ENCODE measurements around the gene NDUFB8.

DNA sequence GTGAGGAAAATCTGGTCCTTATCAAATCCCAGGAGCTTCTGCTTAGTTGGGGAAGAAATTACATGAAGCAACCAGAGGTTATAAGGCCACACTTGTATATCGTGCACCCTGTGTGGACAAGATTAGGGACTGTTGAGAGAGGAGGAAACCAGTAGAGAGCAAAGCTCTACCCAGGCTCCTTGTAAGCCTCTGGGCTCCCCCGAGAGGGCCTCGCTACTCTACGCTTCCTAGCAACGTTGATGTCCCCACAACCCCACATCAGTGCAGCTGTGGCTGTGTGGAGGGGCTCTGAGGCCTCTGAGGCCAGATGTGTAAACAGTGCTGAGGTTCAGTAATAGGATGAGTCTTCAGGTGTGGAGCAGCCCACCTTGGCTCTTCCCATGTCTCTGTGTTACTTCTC lies 22.1 kb upstream of the NDUFB8 start:
- TF ChIP-seq, protein P1, sequence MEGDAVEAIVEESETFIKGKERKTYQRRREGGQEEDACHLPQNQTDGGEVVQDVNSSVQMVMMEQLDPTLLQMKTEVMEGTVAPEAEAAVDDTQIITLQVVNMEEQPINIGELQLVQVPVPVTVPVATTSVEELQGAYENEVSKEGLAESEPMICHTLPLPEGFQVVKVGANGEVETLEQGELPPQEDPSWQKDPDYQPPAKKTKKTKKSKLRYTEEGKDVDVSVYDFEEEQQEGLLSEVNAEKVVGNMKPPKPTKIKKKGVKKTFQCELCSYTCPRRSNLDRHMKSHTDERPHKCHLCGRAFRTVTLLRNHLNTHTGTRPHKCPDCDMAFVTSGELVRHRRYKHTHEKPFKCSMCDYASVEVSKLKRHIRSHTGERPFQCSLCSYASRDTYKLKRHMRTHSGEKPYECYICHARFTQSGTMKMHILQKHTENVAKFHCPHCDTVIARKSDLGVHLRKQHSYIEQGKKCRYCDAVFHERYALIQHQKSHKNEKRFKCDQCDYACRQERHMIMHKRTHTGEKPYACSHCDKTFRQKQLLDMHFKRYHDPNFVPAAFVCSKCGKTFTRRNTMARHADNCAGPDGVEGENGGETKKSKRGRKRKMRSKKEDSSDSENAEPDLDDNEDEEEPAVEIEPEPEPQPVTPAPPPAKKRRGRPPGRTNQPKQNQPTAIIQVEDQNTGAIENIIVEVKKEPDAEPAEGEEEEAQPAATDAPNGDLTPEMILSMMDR (IDR thresholded peaks at IDR 0.05; ENCODE audit: borderline replicate concordance, extremely low read depth, low read length, poor library complexity, severe bottlenecking): no peak
- no peak for TF ChIP-seq EZH2 (IDR thresholded peaks at IDR 0.05; ENCODE audit: borderline replicate concordance, low read depth, low read length, severe bottlenecking)
